ENCODE measurements around the gene GLB1L.
"Not testable (repeated sequence)": the region's sequence is repeated elsewhere in the genome, so short reads cannot be mapped to it uniquely, and the experiment has no call there.

Gene GLB1L

GRCh38 chr2:219280651-219281050 lies 35.4 kb upstream of the GLB1L start:
- DNase-seq (ENCODE audit: low spot score): no peak

- DNase-seq (ENCODE audit: low spot score): no peak
These were observed 34.8 kb upstream of the GLB1L start for GRCh38 chr2:219279916-219280516.

GRCh38 chr2:219279151-219279915 lies 34.1 kb upstream of the GLB1L start, which contains the start of gene DNAJB2:
DNAJB2 (plus strand) TSS chr2:219279366; CDS start chr2:219279834, 468 bp downstream.
- peak; percentile 98 for DNase-seq (ENCODE audit: low spot score)

GRCh38 chr2:219278655-219279150 lies 33.5 kb upstream of the GLB1L start:
- DNase-seq (ENCODE audit: low spot score): peak; percentile 82

- peak; percentile 84 for DNase-seq (ENCODE audit: low spot score)
These were observed 32.7 kb upstream of the GLB1L start for GRCh38 chr2:219277703-219278654.

GRCh38 chr2:219274361-219274921 lies 29.2 kb upstream of the GLB1L start:
- DNase-seq (ENCODE audit: low spot score): no peak

- DNase-seq (ENCODE audit: low spot score): no peak
These were observed 28.7 kb upstream of the GLB1L start for GRCh38 chr2:219273937-219274336.

- DNase-seq (ENCODE audit: low spot score): no peak
These were observed 27.8 kb upstream of the GLB1L start for GRCh38 chr2:219272995-219273394.

- DNase-seq (ENCODE audit: low spot score): no peak
These were observed 27.1 kb upstream of the GLB1L start for GRCh38 chr2:219272356-219272755.

GRCh38 chr2:219271021-219271420 lies 25.8 kb upstream of the GLB1L start:
- DNase-seq (ENCODE audit: low spot score): no peak

- no peak for DNase-seq (ENCODE audit: low spot score)
These were observed 24.8 kb upstream of the GLB1L start for GRCh38 chr2:219270055-219270372.

- no peak for DNase-seq (ENCODE audit: low spot score)
These were observed 24.3 kb upstream of the GLB1L start for GRCh38 chr2:219269362-219270054.

- no peak for DNase-seq (ENCODE audit: low spot score)
These were observed 23.1 kb upstream of the GLB1L start for GRCh38 chr2:219268294-219268693.

- DNase-seq (ENCODE audit: low spot score): no peak
These were observed 21.6 kb upstream of the GLB1L start for GRCh38 chr2:219266886-219267285.

- DNase-seq (ENCODE audit: low spot score): no peak
These were observed 21.0 kb upstream of the GLB1L start for GRCh38 chr2:219266232-219266631.

GRCh38 chr2:219261024-219261855 lies 16.0 kb upstream of the GLB1L start:
- no peak for DNase-seq (ENCODE audit: low spot score)

GRCh38 chr2:219258942-219259341 lies 13.7 kb upstream of the GLB1L start:
- not testable (repeated sequence) for DNase-seq (ENCODE audit: low spot score)

GRCh38 chr2:219254590-219255201 lies 9.5 kb upstream of the GLB1L start:
- DNase-seq (ENCODE audit: low spot score): peak; percentile 88

- peak; percentile 93 for DNase-seq (ENCODE audit: low spot score)
These were observed 8.7 kb upstream of the GLB1L start, which contains the start of gene TUBA4A for GRCh38 chr2:219253753-219254589. TUBA4A (minus strand) TSS chr2:219253918; CDS start chr2:219253858, 60 bp downstream.
